Adrenal gland (tissue), 5 donors: ENCODE data around the gene CYP19A1.

Source experiments
- CTCF ChIP-seq, 6 experiments: fragments of 450-650 bp in 4 of 6; fragments of 200-600 bp in 2 of 6; sonication (generic) in 1 of 6; IDR thresholded peaks; 1 replicate in 5 of 6; 2 replicates in 1 of 6; pipeline versions ENCODE4 v1.5.1 to v1.8.0; 2016 to 2021; ENCODE audit warnings: antibody characterized with exemption in 6 of 6, mild to moderate bottlenecking in 2 of 6, moderate library complexity in 1 of 6
- POLR2A ChIP-seq, 2 donors: fragments of 450-650 bp; IDR thresholded peaks; one replicate each; pipeline ENCODE4 v1.6.1; 2017; ENCODE audit warnings: antibody characterized with exemption in 2 of 2, mild to moderate bottlenecking in 2 of 2, moderate library complexity in 1 of 2
- donor health status: DM: no; HTN: no; CAD: no.

- TF ChIP-seq CTCF (IDR thresholded peaks at IDR 0.05) (no peak), POLR2A (IDR thresholded peaks at IDR 0.05) (no peak)
These were observed 2.6 kb downstream of the CYP19A1 start for GRCh38 chr15:51335538-51336410.
